Measurements from ENCODE around the gene LOX.
A peak's percentile ranks its signal among the peaks of the same experiment; 100 is the strongest.
"Not testable (repeated sequence)": the region's sequence is repeated elsewhere in the genome, so short reads cannot be mapped to it uniquely, and the experiment has no call there.

LOX gene

GRCh38 chr5:122097391-122097790 is 19.3 kb upstream of the LOX start:
- DNase-seq, result no peak

GRCh38 chr5:122095158-122095557 is 17.1 kb upstream of the LOX start:
- DNase-seq, result no peak

- not testable (repeated sequence) for DNase-seq
These were observed 16.2 kb upstream of the LOX start for GRCh38 chr5:122094251-122094650.

- no peak for DNase-seq
These were observed 15.5 kb upstream of the LOX start for GRCh38 chr5:122093415-122094180.

GRCh38 chr5:122091936-122092600 is 14.0 kb upstream of the LOX start:
- DNase-seq, result peak; percentile 22 to 66

- no peak for DNase-seq
These were observed 11.3 kb upstream of the LOX start for GRCh38 chr5:122089096-122090013.

GRCh38 chr5:122085041-122085440 is 7.0 kb upstream of the LOX start:
- DNase-seq, result no peak

GRCh38 chr5:122083535-122083934 is 5.5 kb upstream of the LOX start:
- DNase-seq, result no peak

- no peak for DNase-seq
These were observed 3.5 kb upstream of the LOX start for GRCh38 chr5:122081541-122081940.

- peak in 1 of 2 experiments; percentile 50 for DNase-seq
These were observed 518 bp downstream of the LOX start for GRCh38 chr5:122077366-122078115.

- DNase-seq, result peak; percentile 51 to 82
These were observed 1.2 kb downstream of the LOX start for GRCh38 chr5:122076669-122077365.

GRCh38 chr5:122076050-122076461 is 2.0 kb downstream of the LOX start:
- DNase-seq, result no peak

- DNase-seq, result no peak
These were observed 4.2 kb downstream of the LOX start for GRCh38 chr5:122073864-122074263.

GRCh38 chr5:122073018-122073417 is 5.0 kb downstream of the LOX start:
- no peak for DNase-seq

- no peak for DNase-seq
These were observed 10.7 kb downstream of the LOX start for GRCh38 chr5:122067390-122067789.

- no peak for DNase-seq
These were observed 13.1 kb downstream of the LOX start for GRCh38 chr5:122064992-122065391.

GRCh38 chr5:122063836-122064235 is 14.2 kb downstream of the LOX start:
- no peak for DNase-seq

- DNase-seq, result no peak
These were observed 15.9 kb downstream of the LOX start for GRCh38 chr5:122062205-122062604.

- DNase-seq, result no peak
These were observed 21.1 kb downstream of the LOX start for GRCh38 chr5:122056913-122057312.

GRCh38 chr5:122054266-122054665 is 23.8 kb downstream of the LOX start:
- DNase-seq, result no peak

GRCh38 chr5:122053181-122054109 is 24.6 kb downstream of the LOX start:
- DNase-seq, result peak in 1 of 2 experiments; percentile 4

All from NCI-H446 (cell line).